WI38 (cell line): ENCODE measurements around the gene SMTNL2.

ENCODE experiments used
- H3K4me3 ChIP-seq: 2 replicates; pipeline ENCODE4 v1.5.1; 2011; ENCODE audit warnings: low read depth, mild to moderate bottlenecking, control low read depth, low read length
- CTCF ChIP-seq: IDR thresholded peaks from 2 replicates; pipeline ENCODE4 v1.5.1; 2012; ENCODE audit warnings: low read depth, mild to moderate bottlenecking, control low read depth, low read length

SMTNL2 gene

GRCh38 chr17:4584101-4584916 lies at the start of gene SMTNL2:
Gene SMTNL2, plus strand, starts transcription at chr17:4584529. Its CDS starts 77 bp downstream, at chr17:4584606.
- no peak for TF ChIP-seq CTCF
- H3K4me3 ChIP-seq = no peak within 1 kb of the TSS

- no peak for TF ChIP-seq CTCF
- H3K4me3 ChIP-seq = no peak overlapping the region
Measured at GRCh38 chr17:4534928-4535666, 49.2 kb upstream of the SMTNL2 start.

- no peak overlapping the region for H3K4me3 ChIP-seq
- no peak for TF ChIP-seq CTCF
Measured at GRCh38 chr17:4535667-4536258, 48.6 kb upstream of the SMTNL2 start.

GRCh38 chr17:4536259-4536741 lies 48.0 kb upstream of the SMTNL2 start:
- no peak for TF ChIP-seq CTCF
- H3K4me3 ChIP-seq = no peak overlapping the region

GRCh38 chr17:4536742-4537411 lies 47.5 kb upstream of the SMTNL2 start:
- no peak for TF ChIP-seq CTCF
- H3K4me3 ChIP-seq = no peak overlapping the region

- no peak overlapping the region for H3K4me3 ChIP-seq
- TF ChIP-seq CTCF = no peak
Measured at GRCh38 chr17:4537451-4538235, 46.7 kb upstream of the SMTNL2 start.
